HepG2 (cell line): ENCODE measurements around the gene LMNA. TPM values are rescaled to one million over a fixed set of nuclear protein-coding genes. Genes with fewer than 3 reads are reported as not detected.

ENCODE experiments used
- ARID2 ChIP-seq: sonication (generic); formaldehyde crosslinking; IDR thresholded peaks from 2 replicates; pipeline ENCODE4 v1.8.1; 2022; ENCODE audit warnings: mild to moderate bottlenecking, missing genetic modification reagents, borderline replicate concordance
- ARID5B ChIP-seq: IDR thresholded peaks from 2 replicates; pipeline ENCODE4 v1.4.0; 2020; ENCODE audit warnings: mild to moderate bottlenecking, missing genetic modification reagents
- BHLHE40 ChIP-seq: IDR thresholded peaks from 2 replicates; pipeline ENCODE4 v1.6.1; 2011; ENCODE audit warnings: low read length, improper control_type of control experiment
- DNMT1 ChIP-seq: sonication (generic); formaldehyde crosslinking; IDR thresholded peaks from 2 replicates; pipeline ENCODE4 v1.5.1; 2020; ENCODE audit warnings: mild to moderate bottlenecking, missing genetic modification reagents
- EP300 ChIP-seq, 3 experiments: sonication (generic) in 1 of 3; formaldehyde crosslinking in 1 of 3; IDR thresholded peaks; 2 replicates each; pipeline versions ENCODE4 v1.5.1 to v1.6.1; 2011 to 2020; ENCODE audit warnings: low read depth in 2 of 3, low read length in 2 of 3, borderline replicate concordance in 1 of 3, improper control_type of control experiment in 1 of 3, mild to moderate bottlenecking in 1 of 3, missing genetic modification reagents in 1 of 3, moderate library complexity in 1 of 3
- ESRRA ChIP-seq: sonication (generic); formaldehyde crosslinking; IDR thresholded peaks from 2 replicates; pipeline ENCODE4 v1.5.1; 2020; ENCODE audit warnings: mild to moderate bottlenecking, low read depth, missing genetic modification reagents
- ETV5 ChIP-seq: IDR thresholded peaks from 2 replicates; pipeline ENCODE4 v1.6.1; 2018; ENCODE audit warnings: missing biosample characterization, missing genetic modification reagents, inconsistent platforms, borderline replicate concordance
- GABPA ChIP-seq, 2 experiments: IDR thresholded peaks; 2 replicates each; pipeline ENCODE4 v1.6.1; 2011 to 2016; ENCODE audit warnings: low read depth in 2 of 2, low read length in 1 of 2, missing biosample characterization in 1 of 2, missing genetic modification characterization in 1 of 2
- HMG20A ChIP-seq: IDR thresholded peaks from 2 replicates; pipeline ENCODE4 v1.6.1; 2016; ENCODE audit warnings: borderline replicate concordance
- JUND ChIP-seq: sonication (generic); formaldehyde crosslinking; IDR thresholded peaks from 2 replicates; pipeline ENCODE4 v1.8.0; 2022; ENCODE audit warnings: mild to moderate bottlenecking, missing genetic modification reagents
- KAT8 ChIP-seq: IDR thresholded peaks from 2 replicates; pipeline ENCODE4 v1.6.1; 2016; ENCODE audit warnings: missing genetic modification reagents, missing compliant biosample characterization
- NR1H2 ChIP-seq: sonication (generic); formaldehyde crosslinking; IDR thresholded peaks from 2 replicates; pipeline ENCODE4 v1.8.1; 2022; ENCODE audit warnings: low read depth, missing genetic modification reagents, borderline replicate concordance
- RFX5 ChIP-seq: IDR thresholded peaks from 2 replicates; pipeline ENCODE4 v1.6.1; 2011; ENCODE audit warnings: low read depth, low read length, improper control_type of control experiment
- SIN3B ChIP-seq: fragments of 150-350 bp; IDR thresholded peaks from 2 replicates; pipeline ENCODE4 v1.6.1; 2014; ENCODE audit warnings: low read length
- TFE3 ChIP-seq: IDR thresholded peaks from 2 replicates; pipeline ENCODE4 v1.6.1; 2016
- XBP1 ChIP-seq: sonication (generic); formaldehyde crosslinking; IDR thresholded peaks from 2 replicates; pipeline ENCODE4 v1.5.0; 2020; ENCODE audit warnings: missing genetic modification reagents
- ZFP90 ChIP-seq: sonication (generic); formaldehyde crosslinking; IDR thresholded peaks from 2 replicates; pipeline ENCODE4 v1.8.0; 2022; ENCODE audit warnings: missing genetic modification reagents, mild to moderate bottlenecking, inconsistent platforms, borderline replicate concordance
- ZGPAT ChIP-seq: IDR thresholded peaks from 2 replicates; pipeline ENCODE4 v1.6.1; 2016; ENCODE audit warnings: mild to moderate bottlenecking
- ZNF263 ChIP-seq: sonication (generic); formaldehyde crosslinking; IDR thresholded peaks from 2 replicates; pipeline ENCODE4 v1.4.0; 2020; ENCODE audit warnings: missing genetic modification reagents
- ZNF331 ChIP-seq: sonication (generic); formaldehyde crosslinking; IDR thresholded peaks from 2 replicates; pipeline ENCODE4 v1.4.0; 2020; ENCODE audit warnings: missing genetic modification reagents
- ZNF335 ChIP-seq: sonication (generic); formaldehyde crosslinking; IDR thresholded peaks from 2 replicates; pipeline ENCODE4 v1.4.0; 2020; ENCODE audit warnings: missing genetic modification reagents
- ZNF337 ChIP-seq: sonication (generic); formaldehyde crosslinking; IDR thresholded peaks from 2 replicates; pipeline ENCODE4 v1.5.1; 2020; ENCODE audit warnings: missing genetic modification reagents, low read depth, mild to moderate bottlenecking, borderline replicate concordance
- polyA plus RNA-seq, 8 experiments: library from polyadenylated mRNA; depleted of rRNA in 3 of 8; stranded (reverse) in 7 of 8; unstranded in 1 of 8; fragments of >200 nt; fragmentation: Illumina TruSeq in 4 of 8; extraction: Trizol in 4 of 8; gene quantifications; 2 replicates each; pipeline versions ENCODE4 v1.2.1 to v1.2.3, GENCODE V29; 2011 to 2016; ENCODE audit warnings: low read depth in 4 of 8, missing spikeins in 1 of 8, mixed read lengths in 1 of 8; ENCODE audit not compliant: insufficient read depth in 1 of 8
- total RNA-seq, 5 experiments: library from RNA; depleted of rRNA; stranded (reverse); fragments of >200 nt; fragmentation: Illumina TruSeq; extraction: Trizol; gene quantifications; 2 replicates each; pipeline ENCODE4 v1.2.3, GENCODE V29; 2016; ENCODE audit warnings: low read depth in 1 of 5
- TF ChIP-seq, protein P1 (sequence below): fragments of 450-650 bp; IDR thresholded peaks from 2 replicates; pipeline ENCODE4 v1.6.1; 2016

Gene LMNA
- total and polyA plus RNA-seq, 2 of the 13 experiments (the other 11 are each of a cell fraction or from before 2014, with no cell fraction given) = 107 to 225 TPM

DNA sequence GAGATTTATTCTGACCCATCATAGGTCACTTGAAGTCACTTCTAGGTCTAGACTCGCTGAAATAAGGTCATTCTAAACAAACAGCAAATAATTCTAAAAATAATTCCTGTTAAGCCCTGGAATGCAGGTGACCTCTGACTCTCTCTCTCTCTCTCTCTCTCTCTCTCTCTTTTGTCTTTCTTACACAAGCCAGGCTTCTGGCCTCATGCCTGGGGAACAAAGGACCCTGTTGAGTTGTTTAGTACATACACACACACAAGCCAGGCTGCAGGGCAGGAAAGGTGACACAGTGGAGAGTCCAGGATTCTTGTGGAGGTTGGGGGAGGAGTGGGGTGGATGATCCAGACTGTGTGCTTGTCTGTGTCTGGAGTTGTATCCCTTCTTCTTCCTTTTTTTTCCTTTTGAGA is 28.3 kb upstream of the LMNA start (continued):
- TF ChIP-seq JUND (CRISPR knock-in tag) (peak; percentile 59; the same call in 1 of the 2 replicates), ARID5B (peak; percentile 93), XBP1 (CRISPR knock-in tag) (no peak), KAT8 (CRISPR knock-in tag) (peak; percentile 59; the same call in 1 of the 2 replicates), NR1H2 (CRISPR knock-in tag) (peak; percentile 98), DNMT1 (CRISPR knock-in tag) (no peak), HMG20A (CRISPR knock-in tag) (peak; percentile 95), ZGPAT (peak; percentile 92), ZFP90 (peak; percentile 67; the same call in 1 of the 2 replicates), BHLHE40 (peak; percentile 68), ZNF263 (CRISPR knock-in tag) (no peak), GABPA (IDR thresholded peaks at IDR 0.05; ENCODE audit: low read depth, low read length) (no peak), GABPA (CRISPR knock-in tag; IDR thresholded peaks at IDR 0.05; ENCODE audit: low read depth) (peak; percentile 31; the same call in 1 of the 2 replicates), SIN3B (no peak), ARID2 (peak; percentile 66; the same call in 1 of the 2 replicates), ZNF335 (CRISPR knock-in tag) (0 out of 2 replicates have a peak, but pooled peaks have one; percentile 47), ZNF331 (CRISPR knock-in tag) (peak; percentile 87), ETV5 (peak; percentile 46; the same call in 1 of the 2 replicates), RFX5 (no peak), TFE3 (CRISPR knock-in tag) (peak; percentile 61), ESRRA (peak; percentile 85), ZNF337 (peak; percentile 53; the same call in 1 of the 2 replicates), EP300 (IDR thresholded peaks at IDR 0.05; ENCODE audit: low read depth in 2 of 2, low read length in 2 of 2) (peak; percentile 91 to 94; a peak in 3 of 4 replicates), EP300 (CRISPR knock-in tag; IDR thresholded peaks at IDR 0.05; ENCODE audit: borderline replicate concordance) (peak; percentile 92)
- TF ChIP-seq, protein P1, sequence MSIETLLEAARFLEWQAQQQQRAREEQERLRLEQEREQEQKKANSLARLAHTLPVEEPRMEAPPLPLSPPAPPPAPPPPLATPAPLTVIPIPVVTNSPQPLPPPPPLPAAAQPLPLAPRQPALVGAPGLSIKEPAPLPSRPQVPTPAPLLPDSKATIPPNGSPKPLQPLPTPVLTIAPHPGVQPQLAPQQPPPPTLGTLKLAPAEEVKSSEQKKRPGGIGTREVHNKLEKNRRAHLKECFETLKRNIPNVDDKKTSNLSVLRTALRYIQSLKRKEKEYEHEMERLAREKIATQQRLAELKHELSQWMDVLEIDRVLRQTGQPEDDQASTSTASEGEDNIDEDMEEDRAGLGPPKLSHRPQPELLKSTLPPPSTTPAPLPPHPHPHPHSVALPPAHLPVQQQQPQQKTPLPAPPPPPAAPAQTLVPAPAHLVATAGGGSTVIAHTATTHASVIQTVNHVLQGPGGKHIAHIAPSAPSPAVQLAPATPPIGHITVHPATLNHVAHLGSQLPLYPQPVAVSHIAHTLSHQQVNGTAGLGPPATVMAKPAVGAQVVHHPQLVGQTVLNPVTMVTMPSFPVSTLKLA = peak; percentile 63
